ENCODE data around the gene PTTG2. TPM values are rescaled to one million over a fixed set of nuclear protein-coding genes. Genes with fewer than 3 reads are reported as not detected.

Gene PTTG2
- total RNA-seq, 2 experiments from 2014 or later = not detected

DNA sequence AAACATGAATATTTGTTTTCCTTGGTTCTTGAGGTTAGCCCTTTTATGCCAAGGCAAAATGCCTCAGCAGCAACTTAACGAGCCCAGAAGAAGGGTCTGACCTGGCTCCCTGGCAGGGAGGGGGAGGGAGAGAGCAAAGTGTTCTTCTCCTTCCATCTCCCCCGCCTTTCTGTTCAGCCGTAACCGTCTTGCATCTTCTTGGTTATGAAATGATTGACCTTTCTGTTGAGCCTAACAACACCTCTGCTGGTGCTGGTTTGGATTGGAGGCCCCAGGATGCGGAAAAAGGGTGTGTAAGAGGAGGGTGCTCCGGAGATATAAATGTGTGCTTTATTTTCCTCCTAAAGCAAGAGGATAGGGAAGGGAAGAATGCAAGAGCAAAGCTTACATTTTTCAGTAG is 44.7 kb downstream of the PTTG2 start:
- CTCF ChIA-PET = interaction anchor here (0.6 kb wide), 1 partner anchor 934 kb away, joined by 3 read pairs; no protein-coding TSS in a partner anchor
- no peaks in the 10 kb centered on the region for H3K27me3 Mint-ChIP-seq (ENCODE audit: low read depth)
- H3K27ac Mint-ChIP-seq = no peak overlapping the region
- no peak overlapping the region for H3K4me3 Mint-ChIP-seq
- DNase-seq = no peak
- H3K4me1 Mint-ChIP-seq (ENCODE audit: low read depth) = peaks cover 21% of the 10 kb centered on the region
- intact Hi-C loops (cut with micrococcal nuclease) = no loop called here
- no peaks in the 10 kb centered on the region for H3K36me3 Mint-ChIP-seq (ENCODE audit: low read depth)
- H3K9me3 Mint-ChIP-seq = no peaks in the 10 kb centered on the region

GRCh38 chr4:38005637-38006036 is 45.4 kb downstream of the PTTG2 start:
- Mint-ChIP-seq H3K27me3 (ENCODE audit: low read depth) (no peaks in the 10 kb centered on the region), H3K4me1 (ENCODE audit: low read depth) (peaks cover 21% of the 10 kb centered on the region), H3K9me3 (no peaks in the 10 kb centered on the region), H3K27ac (no peak overlapping the region), H3K4me3 (no peak overlapping the region), H3K36me3 (ENCODE audit: low read depth) (no peaks in the 10 kb centered on the region)
- intact Hi-C loops (cut with micrococcal nuclease) = no loop called here
- CTCF ChIA-PET = no interaction called here
- DNase-seq = no peak

GRCh38 chr4:38007645-38008044 is 47.4 kb downstream of the PTTG2 start:
- peaks cover 24% of the 10 kb centered on the region for H3K4me1 Mint-ChIP-seq (ENCODE audit: low read depth)
- H3K4me3 Mint-ChIP-seq = no peak overlapping the region
- H3K36me3 Mint-ChIP-seq (ENCODE audit: low read depth) = no peaks in the 10 kb centered on the region
- H3K27ac Mint-ChIP-seq = no peak overlapping the region
- intact Hi-C loops (cut with micrococcal nuclease) = no loop called here
- DNase-seq = no peak
- no peaks in the 10 kb centered on the region for H3K27me3 Mint-ChIP-seq (ENCODE audit: low read depth)
- no peaks in the 10 kb centered on the region for H3K9me3 Mint-ChIP-seq
- CTCF ChIA-PET = no interaction called here

GRCh38 chr4:38008571-38009021 is 48.4 kb downstream of the PTTG2 start:
- Mint-ChIP-seq H3K4me3 (no peak overlapping the region), H3K36me3 (ENCODE audit: low read depth) (no peaks in the 10 kb centered on the region), H3K27ac (no peak overlapping the region), H3K9me3 (no peaks in the 10 kb centered on the region), H3K27me3 (ENCODE audit: low read depth) (no peaks in the 10 kb centered on the region), H3K4me1 (ENCODE audit: low read depth) (peaks cover 18% of the 10 kb centered on the region)
- intact Hi-C loops (cut with micrococcal nuclease) = no loop called here
- no peak for DNase-seq
- CTCF ChIA-PET = no interaction called here

- CTCF ChIA-PET = no interaction called here
- Mint-ChIP-seq H3K4me1 (ENCODE audit: low read depth) (peaks cover 17% of the 10 kb centered on the region), H3K9me3 (no peaks in the 10 kb centered on the region), H3K27ac (no peak overlapping the region), H3K36me3 (ENCODE audit: low read depth) (peaks cover 2% of the 10 kb centered on the region), H3K4me3 (no peak overlapping the region), H3K27me3 (ENCODE audit: low read depth) (no peaks in the 10 kb centered on the region)
- no peak for DNase-seq
- intact Hi-C loops (cut with micrococcal nuclease) = no loop called here
These were observed 49.2 kb downstream of the PTTG2 start for GRCh38 chr4:38009421-38009820.

DNA sequence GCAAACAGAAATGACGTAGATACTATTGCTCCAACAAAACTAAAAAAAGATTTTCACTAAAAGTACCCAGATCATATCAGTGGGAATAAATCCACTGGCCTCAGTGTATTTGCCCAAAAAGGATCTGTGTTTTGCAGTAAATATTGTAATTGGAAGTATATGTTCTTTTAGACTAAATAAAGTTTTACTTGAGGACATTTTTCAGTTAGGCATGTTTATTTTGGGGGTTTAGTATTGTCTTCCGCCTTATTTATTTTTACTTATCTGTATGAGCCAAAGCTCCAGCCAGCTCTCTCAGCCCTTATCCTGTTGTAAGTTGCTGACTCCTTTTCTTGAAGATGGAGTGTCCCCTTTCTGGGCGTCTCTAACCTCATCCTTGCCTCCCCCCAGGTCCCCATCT is 49.8 kb downstream of the PTTG2 start:
- Mint-ChIP-seq H3K36me3 (ENCODE audit: low read depth) (peaks cover 5% of the 10 kb centered on the region), H3K4me3 (no peak overlapping the region), H3K27ac (no peak overlapping the region), H3K9me3 (no peaks in the 10 kb centered on the region), H3K27me3 (ENCODE audit: low read depth) (no peaks in the 10 kb centered on the region), H3K4me1 (ENCODE audit: low read depth) (peaks cover 15% of the 10 kb centered on the region)
- CTCF ChIA-PET = no interaction called here
- intact Hi-C loops (cut with micrococcal nuclease) = no loop called here
- DNase-seq = no peak

Other genes with a start within 250 kb of the PTTG2 start
- gene PGM2, start 133.7 kb upstream of the PTTG2 start, total RNA-seq = 10 to 100 TPM; 53.7 to 53.9 TPM
- 10 to 100 TPM; 57.7 to 68.5 TPM for gene TBC1D1, start 69.3 kb upstream of the PTTG2 start, total RNA-seq